HG03039 (cell line): ENCODE measurements around the gene CCDC106.

Experiments used
- ATAC-seq: cut with Tn5 transposase; IDR thresholded peaks from one replicate; pipeline ENCODE4 v1.9.1; 2021; ENCODE audit warnings: mild to moderate bottlenecking, moderate library complexity; ENCODE audit not compliant: unreplicated experiment

The CCDC106 gene

GRCh38 chr19:55647732-55648584 lies at the start of gene CCDC106:
Gene CCDC106 (plus strand): TSS chr19:55648212. CDS start chr19:55649047, 835 bp downstream.
- ATAC-seq = no peak

GRCh38 chr19:55598719-55599467 lies 49.1 kb upstream of the CCDC106 start:
- peak; percentile 43 for ATAC-seq

DNA sequence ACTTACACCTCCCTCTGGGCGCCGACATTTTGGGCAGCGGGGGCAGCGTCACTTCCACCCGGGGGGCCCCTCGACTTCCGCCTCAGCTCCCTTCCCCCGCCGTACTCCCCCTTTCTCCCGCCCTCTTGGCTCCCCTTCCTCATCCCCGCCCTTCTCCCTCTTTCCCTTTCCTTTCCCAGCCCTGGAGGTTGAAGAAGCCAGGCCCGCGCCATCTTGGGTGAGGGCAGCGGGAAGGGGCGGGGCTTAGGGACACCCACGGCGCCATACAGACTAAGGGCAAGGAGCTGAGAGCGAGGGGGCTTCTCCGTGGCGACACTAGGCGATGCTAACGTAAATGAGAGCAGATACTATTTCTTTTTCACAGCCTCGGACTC lies 48.6 kb upstream of the CCDC106 start, which contains the start of gene FIZ1:
TSS of gene FIZ1 (minus strand) at position 50 of the 374 bp plus-strand sequence. CDS start 1,652 bp downstream, outside the sequence.
- peak; percentile 39 for ATAC-seq

GRCh38 chr19:55599842-55600661 lies 48.0 kb upstream of the CCDC106 start, which contains the start of gene ZNF524:
Gene ZNF524 (plus strand): TSS chr19:55600288. CDS start chr19:55602113, 1,825 bp downstream.
- ATAC-seq = peak; percentile 33

- no peak for ATAC-seq
These were observed 47.4 kb upstream of the CCDC106 start for GRCh38 chr19:55600662-55601028.

DNA sequence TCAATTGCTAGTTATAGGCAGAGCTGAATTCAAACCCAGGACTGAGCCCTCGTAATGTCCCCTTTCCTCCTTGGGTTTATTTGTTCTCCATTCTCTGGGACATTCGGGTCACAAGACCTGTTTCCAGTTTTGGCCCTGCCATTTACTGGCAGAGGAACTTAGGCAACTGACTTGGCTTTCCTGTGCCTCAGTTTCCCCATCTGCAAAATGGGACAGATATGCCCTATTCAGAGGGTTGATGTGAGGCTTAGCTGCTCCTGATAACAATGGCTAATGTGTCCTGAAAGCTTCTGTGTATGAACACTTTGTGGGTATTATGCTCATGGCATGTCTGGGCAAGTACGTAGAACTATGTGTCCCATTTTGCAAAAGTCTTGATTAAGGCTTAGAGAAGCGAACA lies 46.9 kb upstream of the CCDC106 start:
- no peak for ATAC-seq

DNA sequence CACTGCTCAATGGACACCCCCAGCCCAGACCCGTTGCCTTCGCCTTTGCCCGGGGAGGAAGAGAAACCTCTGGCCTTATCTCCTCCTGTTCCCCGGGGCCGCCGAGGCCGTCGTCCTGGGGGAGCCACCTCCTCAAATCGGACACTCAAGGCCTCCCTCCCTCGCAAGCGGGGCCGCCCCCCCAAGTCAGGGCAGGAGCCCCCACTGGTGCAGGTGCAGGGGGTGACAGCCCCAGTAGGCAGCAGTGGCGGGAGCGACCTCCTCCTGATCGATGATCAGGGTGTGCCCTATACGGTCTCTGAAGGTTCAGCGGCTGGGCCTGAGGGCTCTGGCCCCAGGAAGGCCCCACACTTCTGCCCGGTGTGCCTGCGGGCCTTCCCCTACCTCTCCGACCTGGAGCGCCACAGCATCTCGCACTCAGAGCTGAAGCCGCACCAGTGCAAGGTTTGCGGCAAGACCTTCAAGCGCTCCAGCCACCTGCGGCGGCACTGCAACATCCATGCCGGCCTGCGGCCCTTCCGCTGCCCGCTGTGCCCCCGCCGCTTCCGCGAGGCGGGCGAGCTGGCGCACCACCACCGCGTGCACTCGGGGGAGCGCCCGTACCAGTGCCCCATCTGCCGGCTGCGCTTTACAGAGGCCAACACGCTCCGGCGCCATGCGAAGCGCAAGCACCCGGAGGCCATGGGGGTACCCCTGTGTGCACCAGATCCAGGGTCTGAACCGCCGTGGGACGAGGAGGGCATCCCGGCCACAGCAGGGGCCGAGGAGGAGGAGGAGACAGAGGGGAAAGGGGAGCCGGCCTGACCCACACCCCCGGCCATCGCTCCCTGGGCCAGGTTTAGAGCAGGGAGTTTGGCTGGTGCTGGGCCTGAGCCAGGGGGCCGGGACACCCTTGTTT lies 45.7 kb upstream of the CCDC106 start:
- no peak for ATAC-seq

DNA sequence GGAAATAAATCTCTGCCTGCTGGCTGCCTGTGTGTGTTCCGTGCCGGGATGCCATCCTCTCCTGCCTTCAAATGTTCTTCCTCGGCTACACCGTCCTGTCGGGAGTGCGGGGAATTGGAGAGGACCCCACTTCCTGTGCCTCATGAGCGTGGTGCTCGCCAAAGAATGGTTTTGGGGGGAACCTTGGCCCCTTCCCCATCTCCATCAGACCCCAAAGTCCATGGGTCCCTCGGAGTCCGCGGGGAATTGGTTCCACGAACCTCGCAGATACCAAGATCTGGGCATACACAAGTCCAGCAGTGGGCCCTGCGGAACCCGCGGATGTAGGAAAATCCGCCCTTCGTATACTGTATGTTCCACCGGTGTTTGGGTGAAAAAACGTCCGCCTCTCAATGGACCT lies 44.9 kb upstream of the CCDC106 start:
- ATAC-seq = no peak

GRCh38 chr19:55603581-55604292 lies 44.3 kb upstream of the CCDC106 start:
- ATAC-seq = no peak

DNA sequence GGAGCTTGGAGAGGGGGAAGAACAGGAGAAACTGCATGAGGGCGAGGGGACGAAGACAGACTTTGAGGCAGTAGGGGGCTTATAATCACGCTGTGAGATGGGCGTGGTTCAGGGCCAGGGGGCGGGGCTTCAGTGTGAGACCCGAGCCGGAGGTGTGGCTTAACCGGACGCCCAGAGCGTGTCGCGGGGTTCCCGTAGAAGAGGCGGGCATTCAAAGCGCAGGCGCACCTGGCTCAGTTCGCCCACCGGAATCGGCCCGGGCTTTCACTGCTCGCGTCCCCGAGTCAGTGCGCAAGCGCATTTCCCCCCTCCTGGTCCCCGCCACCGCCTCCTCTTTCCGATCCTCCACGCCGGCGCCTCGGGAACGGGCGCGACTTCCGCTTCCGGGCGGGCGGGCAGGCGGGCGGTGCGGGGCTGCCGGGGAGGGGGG lies 42.8 kb upstream of the CCDC106 start:
- peak; percentile 65 for ATAC-seq

DNA sequence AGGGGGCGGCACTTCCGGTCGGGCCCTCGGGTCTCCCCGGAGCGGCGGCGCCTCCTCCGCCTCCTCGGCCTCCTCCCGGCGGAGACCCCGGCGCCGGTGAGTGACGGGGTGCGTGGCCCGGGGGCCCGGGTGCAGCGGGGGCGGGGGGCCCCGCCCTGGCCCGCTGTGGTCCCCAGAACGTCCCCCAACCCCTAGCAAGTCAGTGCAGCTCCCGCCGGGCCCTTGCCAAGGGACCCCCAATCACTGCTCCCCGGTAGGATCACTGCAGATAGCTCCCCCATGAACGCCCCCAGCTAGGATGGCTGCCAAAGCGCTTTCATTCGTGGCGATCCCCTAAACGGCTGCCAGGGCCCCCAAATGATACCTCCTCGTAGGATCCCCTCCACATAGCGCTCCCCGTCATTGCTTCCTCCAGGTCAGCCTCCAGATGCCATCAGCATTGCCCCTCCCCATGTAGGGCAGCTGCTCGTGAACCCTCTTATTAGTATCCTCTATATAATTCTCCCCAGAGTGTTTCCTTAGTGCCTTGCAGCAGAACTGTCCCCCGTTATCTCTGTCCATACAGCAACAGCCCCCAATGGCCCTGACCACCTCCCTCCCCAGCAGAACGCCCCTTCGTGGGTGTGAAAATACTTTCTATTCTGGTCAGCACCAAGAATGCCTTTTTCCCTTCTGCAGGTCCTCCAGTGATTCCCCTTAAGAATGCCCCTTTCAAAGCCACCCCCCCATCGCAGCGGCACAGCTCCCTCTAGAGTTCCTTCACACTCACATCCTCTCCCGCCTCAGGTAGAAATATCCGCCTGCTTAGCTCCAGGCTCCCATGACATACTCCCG lies 42.2 kb upstream of the CCDC106 start, which contains the start of gene ZNF865:
TSS of gene ZNF865 (plus strand) at position 11 of the 834 bp plus-strand sequence. CDS start 7,972 bp downstream, outside the sequence.
- ATAC-seq = peak; percentile 12

GRCh38 chr19:55606471-55606787 lies 41.6 kb upstream of the CCDC106 start:
- ATAC-seq = no peak

DNA sequence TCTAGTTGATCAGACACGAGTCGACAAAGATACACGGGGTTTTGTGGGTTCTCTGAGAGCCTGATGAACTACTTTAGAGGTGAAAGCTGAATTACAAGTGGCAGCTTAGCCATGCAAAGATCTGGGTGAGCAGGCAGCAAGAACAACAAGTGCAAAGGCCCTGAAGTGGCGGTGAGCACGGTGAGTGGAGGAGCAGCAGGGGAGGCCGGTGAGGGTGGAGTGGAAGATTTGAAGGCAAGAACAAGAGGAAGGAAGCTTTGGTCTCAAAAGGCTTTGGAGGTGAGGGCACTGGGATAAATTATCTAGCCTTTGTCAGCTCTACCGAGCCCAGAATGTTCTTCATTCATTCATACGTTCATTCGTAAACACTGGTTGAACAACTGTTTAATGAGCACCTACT lies 41.2 kb upstream of the CCDC106 start:
- no peak for ATAC-seq

GRCh38 chr19:55609326-55609725 lies 38.7 kb upstream of the CCDC106 start:
- no peak for ATAC-seq

DNA sequence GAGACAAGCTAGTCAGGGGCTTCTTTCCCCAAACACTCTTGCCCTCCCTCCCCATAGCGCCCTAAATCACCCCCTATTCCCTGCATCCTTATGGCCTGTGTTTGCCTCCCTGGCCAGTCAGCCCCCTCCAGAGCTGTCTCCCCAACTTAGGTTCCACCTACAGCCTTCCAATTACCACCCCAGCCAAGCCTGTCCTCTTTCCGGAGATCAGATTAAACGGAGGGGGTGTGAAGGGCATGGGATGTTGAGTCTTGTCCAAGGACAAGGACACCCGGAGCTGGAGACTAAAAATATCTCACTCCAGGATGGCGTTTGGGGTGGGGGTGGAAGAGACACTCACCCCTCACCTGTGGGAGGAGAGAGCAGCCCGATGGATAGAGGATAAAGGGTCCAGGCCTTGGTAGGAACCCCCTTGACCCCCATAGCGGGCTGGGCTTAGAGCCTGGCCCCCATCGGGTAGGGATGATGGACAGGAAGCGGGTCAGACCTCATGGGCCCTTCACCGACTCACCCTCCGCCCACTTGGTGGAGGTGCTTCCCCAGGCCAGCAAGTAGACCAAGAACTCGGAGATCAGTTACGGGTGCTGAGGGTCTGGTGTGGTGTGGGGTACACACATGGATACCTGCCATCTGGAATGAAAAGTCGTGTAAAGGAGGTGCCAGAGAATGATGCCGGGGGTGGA lies 36.6 kb upstream of the CCDC106 start:
- ATAC-seq = no peak

- no peak for ATAC-seq
These were observed 35.9 kb upstream of the CCDC106 start for GRCh38 chr19:55611983-55612645.

GRCh38 chr19:55613396-55613795 lies 34.6 kb upstream of the CCDC106 start:
- no peak for ATAC-seq
